ENCODE data around the gene FIBP. TPM values are rescaled to one million over a fixed set of nuclear protein-coding genes. Genes with fewer than 3 reads are reported as not detected.
A peak's percentile ranks its signal among the peaks of the same experiment; 100 is the strongest.

Gene FIBP
- total RNA-seq, 1 donor from 2014 or later: 77.8 TPM

DNA sequence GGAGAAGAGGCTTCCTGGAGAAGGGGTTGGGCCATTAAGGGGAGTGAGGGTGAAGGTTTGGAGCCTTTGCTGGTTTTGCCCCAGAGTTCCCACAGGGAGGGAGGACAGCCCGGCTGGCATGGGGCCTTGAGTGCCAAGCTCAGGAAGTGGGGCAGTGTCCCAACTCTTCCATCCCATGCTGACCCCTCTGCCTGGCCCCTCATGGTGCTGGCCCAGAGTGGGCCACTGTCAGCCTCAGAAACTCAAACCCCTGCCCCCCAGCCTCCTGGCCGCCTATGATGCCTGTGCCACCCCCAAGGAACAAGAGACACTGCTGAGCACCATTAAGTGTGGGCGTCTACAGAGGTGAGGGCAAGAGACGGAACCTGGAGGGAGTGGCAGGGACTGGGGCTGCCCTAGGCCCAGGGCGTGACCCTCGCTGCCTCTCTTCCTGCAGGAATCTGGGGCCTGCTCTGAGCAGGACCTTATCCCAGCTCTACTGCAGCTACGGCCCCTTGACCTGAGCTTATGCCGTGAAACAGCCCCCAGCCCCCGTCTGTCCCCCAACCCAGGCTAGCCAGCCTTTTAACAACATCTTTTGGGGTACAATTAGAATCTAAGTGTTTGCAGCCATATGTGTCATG lies 22.6 kb downstream of the FIBP start:
- no peak overlapping the region for H3K4me3 Mint-ChIP-seq (ENCODE audit: low read depth)
- no peak for TF ChIP-seq CTCF (IDR thresholded peaks at IDR 0.05; ENCODE audit: unreplicated experiment)
- H3K4me1 Mint-ChIP-seq (ENCODE audit: low read depth): peaks cover 3% of the 10 kb centered on the region
- no peak overlapping the region for H3K27ac Mint-ChIP-seq
- no peak for DNase-seq (ENCODE audit: low spot score, unreplicated experiment)
- H3K27me3 Mint-ChIP-seq: no peaks in the 10 kb centered on the region
- H3K9me3 Mint-ChIP-seq (ENCODE audit: low read depth): no peaks in the 10 kb centered on the region
- H3K36me3 Mint-ChIP-seq (ENCODE audit: insufficient read depth): peaks cover 12% of the 10 kb centered on the region

GRCh38 chr11:65864706-65865471 lies 23.4 kb downstream of the FIBP start:
- no peaks in the 10 kb centered on the region for H3K9me3 Mint-ChIP-seq (ENCODE audit: low read depth)
- peak overlapping the region; percentile 69 for H3K27ac Mint-ChIP-seq
- no peak for TF ChIP-seq CTCF (IDR thresholded peaks at IDR 0.05; ENCODE audit: unreplicated experiment)
- no peak for DNase-seq (ENCODE audit: low spot score, unreplicated experiment)
- H3K4me1 Mint-ChIP-seq (ENCODE audit: low read depth): peaks cover 8% of the 10 kb centered on the region
- H3K4me3 Mint-ChIP-seq (ENCODE audit: low read depth): no peak overlapping the region
- no peaks in the 10 kb centered on the region for H3K27me3 Mint-ChIP-seq
- H3K36me3 Mint-ChIP-seq (ENCODE audit: insufficient read depth): peaks cover 12% of the 10 kb centered on the region

GRCh38 chr11:65863889-65864705 lies 24.2 kb downstream of the FIBP start:
- H3K4me1 Mint-ChIP-seq (ENCODE audit: low read depth): peaks cover 10% of the 10 kb centered on the region
- no peak for TF ChIP-seq CTCF (IDR thresholded peaks at IDR 0.05; ENCODE audit: unreplicated experiment)
- peaks cover 12% of the 10 kb centered on the region for H3K36me3 Mint-ChIP-seq (ENCODE audit: insufficient read depth)
- no peaks in the 10 kb centered on the region for H3K27me3 Mint-ChIP-seq
- H3K9me3 Mint-ChIP-seq (ENCODE audit: low read depth): no peaks in the 10 kb centered on the region
- no peak for DNase-seq (ENCODE audit: low spot score, unreplicated experiment)
- no peak overlapping the region for H3K27ac Mint-ChIP-seq
- H3K4me3 Mint-ChIP-seq (ENCODE audit: low read depth): no peak overlapping the region

DNA sequence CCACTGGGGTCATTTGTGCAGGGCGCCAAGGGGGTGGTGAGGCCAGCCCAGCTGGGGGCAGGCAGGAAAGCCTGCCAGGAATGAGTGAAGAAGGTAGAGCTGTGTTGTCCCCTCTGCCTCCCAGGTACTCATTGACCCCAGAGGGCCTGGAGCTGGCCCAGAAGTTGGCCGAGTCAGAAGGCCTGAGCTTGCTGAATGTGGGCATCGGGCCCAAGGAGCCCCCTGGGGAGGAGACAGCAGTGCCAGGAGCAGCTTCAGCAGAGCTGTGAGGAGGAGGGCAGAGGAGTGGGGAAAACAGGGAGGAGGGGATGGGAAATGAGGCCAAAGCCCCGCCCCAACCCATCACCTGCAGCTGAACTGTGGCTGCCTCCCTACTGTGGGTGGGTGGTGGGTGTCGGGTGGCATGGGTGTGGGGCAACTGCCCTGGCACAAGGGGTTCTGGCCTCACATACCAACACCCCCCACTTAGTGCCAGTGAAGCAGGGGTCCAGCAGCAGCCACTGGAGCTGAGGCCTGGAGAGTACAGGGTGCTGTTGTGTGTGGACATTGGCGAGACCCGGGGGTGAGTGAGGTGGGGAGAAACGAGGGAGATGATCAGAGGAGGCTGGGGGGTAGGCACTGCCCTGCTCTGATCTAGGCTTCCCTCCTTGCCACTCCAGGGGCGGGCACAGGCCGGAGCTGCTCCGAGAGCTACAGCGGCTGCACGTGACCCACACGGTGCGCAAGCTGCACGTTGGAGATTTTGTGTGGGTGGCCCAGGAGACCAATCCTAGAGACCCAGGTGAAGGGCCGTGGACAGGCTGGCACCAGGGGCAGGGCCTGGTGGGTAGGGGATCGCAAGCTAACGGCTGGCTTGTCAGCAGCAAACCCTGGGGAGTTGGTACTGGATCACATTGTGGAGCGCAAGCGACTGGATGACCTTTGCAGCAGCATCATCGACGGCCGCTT lies 25.1 kb downstream of the FIBP start:
- Mint-ChIP-seq H3K4me3 (ENCODE audit: low read depth) (no peak overlapping the region), H3K9me3 (ENCODE audit: low read depth) (no peaks in the 10 kb centered on the region), H3K36me3 (ENCODE audit: insufficient read depth) (peaks cover 12% of the 10 kb centered on the region), H3K4me1 (ENCODE audit: low read depth) (peaks cover 16% of the 10 kb centered on the region), H3K27ac (peak overlapping the region; percentile 42), H3K27me3 (no peaks in the 10 kb centered on the region)
- DNase-seq (ENCODE audit: low spot score, unreplicated experiment): no peak
- TF ChIP-seq CTCF (IDR thresholded peaks at IDR 0.05; ENCODE audit: unreplicated experiment): no peak
